Activated T-helper 1 cell treated with anti-CD3 and anti-CD28 coated beads, Interleukin-2, amount 50 U/mL, for 16 hours (primary cell): ENCODE results near the gene CASP7.

Experiments
- DNase-seq, 2 donors: peaks; one replicate each; pipeline ENCODE4 v3.0.0-alpha.2; 2020; ENCODE audit warnings: low read depth in 1 of 2, low spot score in 1 of 2

CASP7 gene

DNA sequence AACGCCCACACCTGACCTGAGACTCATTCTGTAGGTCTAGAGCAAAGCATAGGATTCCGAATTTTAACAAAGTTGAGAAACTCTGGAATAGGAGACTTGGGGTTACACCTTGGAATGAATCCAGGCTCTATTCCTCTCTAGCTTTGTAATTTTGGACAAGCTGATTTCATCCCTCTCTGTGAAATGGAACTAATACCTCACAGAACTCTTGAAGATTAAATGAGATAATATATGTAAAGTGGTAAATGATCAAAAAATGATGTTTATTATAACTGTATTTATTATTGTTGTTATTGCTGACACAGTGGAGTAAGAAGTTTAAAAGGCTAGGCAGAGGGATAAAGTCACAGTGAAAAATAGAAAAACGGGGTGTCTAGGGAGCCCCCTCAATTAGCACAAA is 32.3 kb downstream of the CASP7 start:
- DNase-seq: no peak

GRCh38 chr10:113712755-113713639 is 33.3 kb downstream of the CASP7 start:
- no peak for DNase-seq

- DNase-seq: no peak
These were observed 33.9 kb downstream of the CASP7 start for GRCh38 chr10:113713640-113713982.

GRCh38 chr10:113716109-113716910 is 36.6 kb downstream of the CASP7 start:
- DNase-seq: no peak

- no peak for DNase-seq
These were observed 39.5 kb downstream of the CASP7 start for GRCh38 chr10:113718969-113719822.

GRCh38 chr10:113720386-113720785 is 40.7 kb downstream of the CASP7 start:
- no peak for DNase-seq

GRCh38 chr10:113732160-113732881 is 52.6 kb downstream of the CASP7 start:
- DNase-seq: no peak

- DNase-seq: no peak
These were observed 53.3 kb downstream of the CASP7 start for GRCh38 chr10:113732966-113733365.

DNA sequence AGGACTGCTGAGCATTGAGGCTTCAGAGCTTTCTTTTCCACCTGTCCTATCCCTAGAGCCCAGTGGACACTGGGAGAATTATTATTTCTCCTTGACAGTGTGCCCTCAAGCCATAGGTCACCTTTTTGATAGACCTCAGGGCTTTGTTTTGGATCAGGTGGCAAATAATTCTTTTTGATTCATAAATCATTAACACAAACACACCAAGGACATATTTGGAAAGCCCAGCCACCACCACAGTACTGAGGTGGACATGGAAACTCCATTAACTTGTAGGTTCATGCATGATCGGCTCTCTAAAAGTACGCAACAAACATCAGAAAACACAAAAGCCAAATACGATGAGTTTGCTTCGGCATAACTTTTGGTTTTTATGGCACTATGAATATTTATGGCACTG is 53.9 kb downstream of the CASP7 start:
- no peak for DNase-seq

GRCh38 chr10:113735913-113736312 is 56.2 kb downstream of the CASP7 start:
- no peak for DNase-seq

GRCh38 chr10:113736576-113736975 is 56.9 kb downstream of the CASP7 start:
- DNase-seq: no peak

DNA sequence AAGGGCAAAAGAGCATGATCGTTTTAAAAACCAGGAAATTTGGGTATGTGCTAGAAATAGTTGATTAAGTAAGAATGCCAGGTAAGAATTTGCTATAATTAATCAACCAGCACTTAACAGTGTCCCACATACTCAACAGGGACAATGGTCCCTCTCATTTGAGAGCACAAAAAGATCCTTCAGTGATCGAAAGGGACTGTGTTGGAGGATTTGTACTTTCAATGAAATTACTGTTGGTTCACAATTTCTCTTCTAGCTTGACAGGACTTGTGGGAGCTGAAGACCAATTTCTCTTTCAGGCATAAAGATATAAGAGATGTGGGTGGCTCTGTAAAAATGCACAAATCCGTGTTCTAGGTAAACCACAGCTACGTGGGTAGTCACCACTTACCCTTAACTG is 59.3 kb downstream of the CASP7 start:
- no peak for DNase-seq

GRCh38 chr10:113739577-113739976 is 59.9 kb downstream of the CASP7 start:
- DNase-seq: no peak

GRCh38 chr10:113740850-113741249 is 61.1 kb downstream of the CASP7 start:
- DNase-seq: no peak

GRCh38 chr10:113742466-113742865 is 62.8 kb downstream of the CASP7 start:
- DNase-seq: no peak

DNA sequence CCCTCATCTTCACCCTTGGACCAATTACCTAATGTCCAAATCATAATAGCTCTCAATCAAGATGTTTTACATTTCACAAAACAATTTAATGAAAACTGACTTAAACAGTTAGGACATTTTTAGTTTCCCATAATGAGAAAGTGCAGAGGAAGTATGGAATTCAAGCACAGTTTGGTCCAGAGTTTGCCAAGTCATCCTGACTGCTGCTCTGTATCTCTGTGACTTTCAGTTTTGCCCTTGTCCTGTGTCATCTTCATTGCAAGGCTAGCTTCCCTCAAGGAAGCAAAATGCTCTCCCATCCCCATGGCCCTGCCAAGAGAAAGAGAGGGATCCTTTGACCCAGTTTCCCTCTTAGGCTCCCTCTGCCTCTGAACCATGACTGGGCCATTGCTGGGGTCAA is 63.9 kb downstream of the CASP7 start:
- DNase-seq: no peak

DNA sequence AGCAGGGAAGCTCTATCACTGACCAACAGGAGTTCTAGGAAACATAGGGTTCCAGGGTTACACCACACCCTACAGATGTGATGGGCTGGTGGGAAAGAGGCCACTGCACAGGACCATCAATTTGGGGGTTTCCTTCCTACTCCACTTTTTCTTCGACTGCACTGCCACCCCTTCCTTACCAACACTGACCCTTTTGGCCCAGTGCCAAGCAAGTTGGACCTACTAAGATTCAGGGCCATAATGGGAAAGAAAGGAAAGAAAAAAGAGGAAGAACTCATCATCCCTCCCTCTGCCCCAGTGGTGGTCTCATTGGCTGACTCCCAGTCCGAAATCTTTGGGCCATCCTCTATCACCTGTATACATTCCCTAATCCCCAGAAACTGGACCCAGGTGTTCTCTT is 65.7 kb downstream of the CASP7 start:
- no peak for DNase-seq

DNA sequence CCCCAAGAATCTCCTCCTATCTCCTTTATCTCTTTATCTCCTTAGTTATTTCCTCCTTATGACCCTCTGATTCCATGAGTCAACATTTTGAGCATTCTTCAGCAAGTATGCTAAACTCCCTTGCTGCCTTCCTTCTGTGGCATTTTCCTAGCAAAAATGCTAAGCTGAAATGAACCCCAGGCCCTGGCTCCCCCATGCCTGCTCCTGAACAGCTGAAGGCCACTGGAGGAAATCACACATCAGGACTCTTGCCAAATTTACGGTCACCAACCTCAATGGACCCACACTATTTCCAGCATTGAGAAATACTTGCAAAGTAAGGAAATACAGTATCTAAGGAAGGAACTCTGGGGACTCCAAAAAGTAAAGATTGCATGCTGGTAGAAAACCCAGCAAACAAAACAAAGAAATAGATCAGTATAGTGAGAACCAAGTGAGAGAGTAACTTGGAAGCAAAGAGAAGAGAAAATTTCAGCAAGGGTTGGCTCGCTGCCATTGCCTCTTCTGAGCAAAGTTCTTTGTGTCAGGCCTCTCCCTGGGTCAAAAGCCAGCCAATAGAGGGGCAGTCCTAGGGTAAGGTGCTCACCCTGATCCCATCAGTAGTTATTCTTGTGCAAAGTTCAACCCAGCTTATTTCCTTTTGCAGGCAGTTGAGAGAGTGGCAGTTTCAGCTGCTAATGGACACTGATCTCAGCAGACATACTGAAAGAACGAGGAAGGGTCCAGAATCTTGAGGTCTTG is 66.7 kb downstream of the CASP7 start:
- DNase-seq: no peak

DNA sequence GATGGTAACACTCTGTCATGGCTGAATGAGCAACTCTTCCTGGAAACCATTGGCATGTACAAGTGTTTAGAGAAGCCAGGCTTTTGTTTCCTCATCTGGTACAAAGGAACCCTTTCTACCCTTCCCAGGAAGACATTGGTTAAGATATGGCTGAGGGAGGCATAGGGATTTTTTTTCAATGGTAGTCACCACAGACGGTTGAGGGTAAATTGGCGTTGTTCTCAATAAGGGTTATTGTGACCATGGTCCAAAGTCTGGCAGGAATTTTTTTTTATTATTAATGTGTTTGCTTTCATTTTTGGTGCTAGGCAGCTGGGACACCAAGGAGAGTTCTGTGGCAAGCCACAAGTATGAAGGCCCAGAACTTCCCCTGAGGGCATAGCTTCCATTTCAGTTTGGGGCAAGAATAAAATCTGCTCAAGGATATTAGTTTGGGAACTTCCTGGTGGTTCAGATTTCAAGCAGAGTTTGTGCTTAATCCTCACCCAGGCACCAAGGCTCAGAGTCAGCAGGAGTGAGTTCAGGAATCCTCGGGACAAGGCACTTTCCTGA is 71.5 kb downstream of the CASP7 start, which contains the start of gene PLEKHS1:
PLEKHS1 (plus strand) TSS at position 502 of the 552 bp plus-strand sequence. CDS start 3,596 bp downstream, outside the sequence.
- no peak for DNase-seq

DNA sequence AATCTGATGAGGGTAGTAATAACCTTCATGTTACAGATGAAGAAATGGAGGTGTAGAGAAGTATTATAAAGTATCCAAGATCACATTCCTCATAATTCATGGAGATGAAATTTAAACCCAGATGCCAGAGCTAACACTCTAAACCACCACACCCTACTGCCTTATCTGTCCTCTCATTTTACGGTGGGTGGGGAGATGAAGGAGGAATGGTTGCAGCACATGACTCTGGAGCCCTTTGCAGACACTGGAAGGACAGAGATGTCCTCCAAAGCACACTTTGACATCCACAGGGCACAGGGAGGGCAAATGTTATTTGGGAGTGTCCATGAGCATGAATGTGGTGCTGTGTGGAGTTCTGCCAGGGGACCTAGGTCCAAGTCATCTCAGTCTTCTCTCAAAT is 72.8 kb downstream of the CASP7 start:
- DNase-seq: no peak
